ENCODE results near the gene OR1M1.
"Not testable (repeated sequence)": the region's sequence is repeated elsewhere in the genome, so short reads cannot be mapped to it uniquely, and the experiment has no call there.

The OR1M1 gene

GRCh38 chr19:9044449-9044848 is 42.4 kb upstream of the OR1M1 start:
- no peak for DNase-seq (ENCODE audit: extremely low spot score)
- ChIA-PET POLR2A (no interaction called here), CTCF (no interaction called here)
- TF ChIP-seq, protein P1, sequence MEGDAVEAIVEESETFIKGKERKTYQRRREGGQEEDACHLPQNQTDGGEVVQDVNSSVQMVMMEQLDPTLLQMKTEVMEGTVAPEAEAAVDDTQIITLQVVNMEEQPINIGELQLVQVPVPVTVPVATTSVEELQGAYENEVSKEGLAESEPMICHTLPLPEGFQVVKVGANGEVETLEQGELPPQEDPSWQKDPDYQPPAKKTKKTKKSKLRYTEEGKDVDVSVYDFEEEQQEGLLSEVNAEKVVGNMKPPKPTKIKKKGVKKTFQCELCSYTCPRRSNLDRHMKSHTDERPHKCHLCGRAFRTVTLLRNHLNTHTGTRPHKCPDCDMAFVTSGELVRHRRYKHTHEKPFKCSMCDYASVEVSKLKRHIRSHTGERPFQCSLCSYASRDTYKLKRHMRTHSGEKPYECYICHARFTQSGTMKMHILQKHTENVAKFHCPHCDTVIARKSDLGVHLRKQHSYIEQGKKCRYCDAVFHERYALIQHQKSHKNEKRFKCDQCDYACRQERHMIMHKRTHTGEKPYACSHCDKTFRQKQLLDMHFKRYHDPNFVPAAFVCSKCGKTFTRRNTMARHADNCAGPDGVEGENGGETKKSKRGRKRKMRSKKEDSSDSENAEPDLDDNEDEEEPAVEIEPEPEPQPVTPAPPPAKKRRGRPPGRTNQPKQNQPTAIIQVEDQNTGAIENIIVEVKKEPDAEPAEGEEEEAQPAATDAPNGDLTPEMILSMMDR (IDR thresholded peaks at IDR 0.05; ENCODE audit: control extremely low read depth, extremely low read depth, low read depth, missing control alignments) = no peak

GRCh38 chr19:9046694-9047093 is 40.2 kb upstream of the OR1M1 start:
- no peak for DNase-seq (ENCODE audit: extremely low spot score)
- TF ChIP-seq, protein P1 (IDR thresholded peaks at IDR 0.05; ENCODE audit: control extremely low read depth, extremely low read depth, low read depth, missing control alignments) = no peak
- CTCF ChIA-PET = no interaction called here
- POLR2A ChIA-PET = no interaction called here

DNA sequence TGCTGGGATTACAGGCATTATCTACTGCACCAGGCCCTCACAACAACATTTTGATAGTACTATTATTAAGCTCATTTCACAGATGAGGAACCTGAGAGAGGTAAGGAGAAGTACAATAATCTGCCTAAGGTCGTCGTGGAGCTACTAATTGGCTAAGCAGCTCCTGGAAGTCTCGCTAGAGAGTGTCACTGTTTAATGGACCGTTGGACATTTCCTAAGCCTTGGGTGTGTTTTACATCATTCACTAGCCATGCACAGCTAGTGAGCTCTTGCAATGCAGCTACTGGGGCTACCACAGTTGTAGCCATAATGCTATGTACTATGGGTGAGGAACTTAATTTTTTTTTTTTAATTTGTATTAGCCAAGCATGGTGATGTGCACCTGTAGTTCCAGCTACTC is 34.0 kb upstream of the OR1M1 start:
- POLR2A ChIA-PET = no interaction called here
- DNase-seq (ENCODE audit: extremely low spot score) = no peak
- CTCF ChIA-PET = no interaction called here
- TF ChIP-seq, protein P1 (IDR thresholded peaks at IDR 0.05; ENCODE audit: control extremely low read depth, extremely low read depth, low read depth, missing control alignments) = no peak

DNA sequence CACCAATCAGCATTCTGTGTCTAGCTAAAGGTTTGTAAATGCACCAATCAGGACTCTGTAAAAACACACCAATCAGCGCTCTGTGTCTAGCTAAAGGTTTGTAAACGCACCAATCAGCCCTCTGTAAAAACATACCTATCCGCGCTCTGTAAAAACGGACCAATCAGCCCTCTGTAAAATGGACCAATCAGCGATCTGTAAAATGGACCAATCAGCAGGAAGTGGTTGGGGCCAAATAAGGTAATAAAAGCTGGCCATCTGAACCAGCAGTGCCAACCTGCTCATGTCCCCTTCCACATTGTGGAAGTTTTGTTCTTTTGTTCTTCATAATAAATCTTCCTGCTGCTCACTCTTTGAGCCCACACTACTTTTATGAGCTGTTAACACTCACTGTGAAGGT is 33.2 kb upstream of the OR1M1 start:
- DNase-seq (ENCODE audit: extremely low spot score); POLR2A ChIA-PET; CTCF ChIA-PET: not testable (repeated sequence)

GRCh38 chr19:9054207-9054606 is 32.7 kb upstream of the OR1M1 start:
- TF ChIP-seq, protein P1 (IDR thresholded peaks at IDR 0.05; ENCODE audit: control extremely low read depth, extremely low read depth, low read depth, missing control alignments) = no peak
- POLR2A ChIA-PET = no interaction called here
- CTCF ChIA-PET = no interaction called here
- no peak for DNase-seq (ENCODE audit: extremely low spot score)

DNA sequence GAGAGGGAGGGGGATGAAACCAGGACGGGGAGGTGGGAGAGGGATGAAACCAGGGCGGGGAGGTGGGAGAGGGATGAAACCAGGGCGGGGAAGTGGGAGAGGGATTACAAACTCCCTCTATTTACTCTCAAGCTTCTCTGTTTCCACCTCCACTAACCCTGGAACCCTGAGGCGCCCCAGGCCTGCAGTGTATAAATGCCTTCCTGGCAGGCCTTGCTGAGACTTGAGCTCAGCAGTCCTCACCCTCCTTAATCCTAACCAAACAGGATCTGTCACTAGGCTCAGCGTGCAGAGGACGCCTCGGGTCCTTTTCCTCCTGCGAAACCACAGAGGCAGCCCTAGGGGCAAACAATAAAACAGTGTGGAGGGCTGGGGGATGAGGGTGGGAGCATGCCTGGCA is 32.1 kb upstream of the OR1M1 start:
- POLR2A ChIA-PET = no interaction called here
- TF ChIP-seq, protein P1 (IDR thresholded peaks at IDR 0.05; ENCODE audit: control extremely low read depth, extremely low read depth, low read depth, missing control alignments) = no peak
- CTCF ChIA-PET = no interaction called here
- no peak for DNase-seq (ENCODE audit: extremely low spot score)

DNA sequence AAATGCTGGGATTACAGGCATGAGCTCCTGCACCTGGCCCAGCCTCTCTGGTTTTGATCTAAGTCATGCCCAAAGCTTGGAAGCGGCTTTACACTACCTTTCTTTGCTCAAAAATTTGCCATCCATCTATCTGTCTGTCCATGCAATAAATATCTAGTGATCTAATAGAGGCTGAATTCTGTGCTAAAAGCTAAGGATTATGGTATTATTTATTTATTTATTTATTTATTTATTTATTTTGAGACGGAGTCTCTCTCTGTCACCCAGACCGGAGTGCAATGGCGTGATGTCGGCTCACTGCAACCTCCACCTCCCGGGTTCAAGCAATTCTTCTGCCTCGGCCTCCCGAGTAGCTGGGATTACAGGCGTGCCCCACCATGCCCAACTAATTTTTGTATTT is 30.7 kb upstream of the OR1M1 start:
- POLR2A ChIA-PET; DNase-seq (ENCODE audit: extremely low spot score): not testable (repeated sequence)
- CTCF ChIA-PET = interaction anchor here (0.9 kb wide), 1 partner anchor 149 kb away, joined by 3 read pairs; no protein-coding TSS in a partner anchor

DNA sequence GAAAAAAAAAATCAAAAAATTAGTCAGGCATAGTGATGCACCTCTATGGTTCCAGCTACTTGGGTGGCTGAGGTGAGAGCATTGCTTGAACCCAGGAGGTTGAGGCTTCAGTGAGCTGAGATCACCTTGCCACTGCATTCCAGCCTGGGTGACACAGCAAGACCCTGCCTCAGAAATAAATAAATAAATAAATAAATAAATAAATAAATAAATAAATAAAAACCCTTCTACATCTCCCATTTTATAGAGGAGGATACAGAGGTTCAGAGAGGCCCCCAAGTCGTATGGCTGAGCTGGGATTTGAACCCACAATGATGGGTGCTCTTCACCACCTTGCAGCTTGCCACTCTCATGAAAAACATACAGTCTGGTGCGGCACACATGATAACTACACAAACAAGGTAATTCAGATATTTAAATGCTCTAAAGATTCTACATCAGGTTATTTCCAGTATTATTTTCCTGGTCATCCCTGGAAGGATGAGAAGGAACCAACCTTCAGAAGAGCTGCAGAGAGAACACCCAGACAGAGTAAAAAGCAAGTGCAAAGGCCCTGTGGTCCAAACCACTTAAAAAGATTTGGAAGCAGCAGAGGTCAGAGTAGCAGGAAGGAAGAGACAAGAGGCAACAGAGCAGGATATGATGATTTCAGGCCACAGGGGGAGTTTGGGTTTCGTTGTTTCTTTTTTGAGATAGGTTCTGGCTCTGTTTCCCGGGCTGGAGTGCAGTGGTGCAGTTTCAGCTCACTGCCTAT is 29.2 kb upstream of the OR1M1 start:
- CTCF ChIA-PET = no interaction called here
- POLR2A ChIA-PET = no interaction called here
- TF ChIP-seq, protein P1 (IDR thresholded peaks at IDR 0.05; ENCODE audit: control extremely low read depth, extremely low read depth, low read depth, missing control alignments) = no peak
- no peak for DNase-seq (ENCODE audit: extremely low spot score)
